H9 (cell line): ENCODE measurements around the gene TK1. TPM values are rescaled to one million over a fixed set of nuclear protein-coding genes. Genes with fewer than 3 reads are reported as not detected.

Experiments used
- DNase-seq: peaks from one replicate; pipeline ENCODE4 v3.0.0-alpha.2; 2017
- H2AFZ ChIP-seq: one replicate; pipeline ENCODE4 v1.6.1; 2013; ENCODE audit warnings: mild to moderate bottlenecking, low read length, control low read depth, moderate library complexity
- H2AK5ac ChIP-seq: 2 replicates; pipeline ENCODE4 v1.6.1; 2013; ENCODE audit warnings: low read length, control low read depth, mixed read lengths; ENCODE audit not compliant: insufficient read length
- H2BK120ac ChIP-seq: one replicate; pipeline ENCODE4 v1.6.1; 2013; ENCODE audit warnings: low read depth, mild to moderate bottlenecking, low read length, control low read depth, inconsistent platforms; ENCODE audit not compliant: poor library complexity, severe bottlenecking
- H2BK12ac ChIP-seq: 2 replicates; pipeline ENCODE4 v1.6.1; 2013; ENCODE audit warnings: low read length, control low read depth, mixed read lengths, low read depth; ENCODE audit not compliant: insufficient read length
- H2BK15ac ChIP-seq: 2 replicates; pipeline ENCODE4 v1.6.1; 2013; ENCODE audit warnings: low read depth, low read length, control low read depth
- H2BK20ac ChIP-seq: one replicate; pipeline ENCODE4 v1.6.1; 2013; ENCODE audit warnings: low read depth, mild to moderate bottlenecking, low read length, control low read depth, inconsistent platforms; ENCODE audit not compliant: poor library complexity, severe bottlenecking
- H2BK5ac ChIP-seq: 2 replicates; pipeline ENCODE4 v1.6.1; 2013; ENCODE audit warnings: low read length, control low read depth, mixed read lengths; ENCODE audit not compliant: insufficient read length
- H3K14ac ChIP-seq: 2 replicates; pipeline ENCODE4 v1.6.1; 2013; ENCODE audit warnings: low read length, control low read depth; ENCODE audit not compliant: insufficient read depth
- H3K18ac ChIP-seq: 2 replicates; pipeline ENCODE4 v1.6.1; 2013; ENCODE audit warnings: low read depth, mild to moderate bottlenecking, mixed read lengths, low read length, control low read depth; ENCODE audit not compliant: insufficient read length
- H3K23ac ChIP-seq: 2 replicates; pipeline ENCODE4 v1.6.1; 2013; ENCODE audit warnings: low read length, control low read depth, mixed read lengths, low read depth; ENCODE audit not compliant: insufficient read length
- H3K23me2 ChIP-seq: 2 replicates; pipeline ENCODE4 v1.6.1; 2013; ENCODE audit warnings: low read depth, mild to moderate bottlenecking, mixed read lengths, low read length, control low read depth; ENCODE audit not compliant: insufficient read length, poor library complexity, severe bottlenecking
- H3K27ac ChIP-seq: 2 replicates; pipeline ENCODE4 v1.5.1; 2013; ENCODE audit warnings: low read length, control low read depth, mixed read lengths, low read depth; ENCODE audit not compliant: insufficient read length
- H3K27me3 ChIP-seq: 2 replicates; pipeline ENCODE4 v1.6.1; 2013; ENCODE audit warnings: low read length, control low read depth, inconsistent platforms; ENCODE audit not compliant: insufficient read depth
- H3K4ac ChIP-seq: 2 replicates; pipeline ENCODE4 v1.6.1; 2013; ENCODE audit warnings: low read depth, mild to moderate bottlenecking, control low read depth, inconsistent platforms, low read length, moderate library complexity
- H3K4me1 ChIP-seq: 2 replicates; pipeline ENCODE4 v1.6.1; 2013; ENCODE audit warnings: low read length, control low read depth, inconsistent platforms; ENCODE audit not compliant: insufficient read depth
- H3K4me2 ChIP-seq: 2 replicates; pipeline ENCODE4 v1.6.1; 2013; ENCODE audit warnings: low read length, control low read depth, mixed read lengths; ENCODE audit not compliant: insufficient read length, insufficient read depth
- H3K56ac ChIP-seq: 2 replicates; pipeline ENCODE4 v1.6.1; 2013; ENCODE audit warnings: low read depth, mild to moderate bottlenecking, mixed read lengths, low read length, control low read depth; ENCODE audit not compliant: insufficient read length
- H3K79me1 ChIP-seq: 2 replicates; pipeline ENCODE4 v1.6.1; 2013; ENCODE audit warnings: low read depth, mild to moderate bottlenecking, moderate library complexity, low read length, control low read depth, inconsistent platforms; ENCODE audit not compliant: insufficient read depth, poor library complexity, severe bottlenecking
- H3K79me2 ChIP-seq: 2 replicates; pipeline ENCODE4 v1.6.1; 2013; ENCODE audit warnings: low read length, control low read depth, inconsistent platforms; ENCODE audit not compliant: insufficient read depth
- H3K9ac ChIP-seq: 2 replicates; pipeline ENCODE4 v1.6.1; 2013; ENCODE audit warnings: low read length, control low read depth, mixed read lengths; ENCODE audit not compliant: insufficient read length; ENCODE audit errors: extremely low read depth
- H3K9me3 ChIP-seq: one replicate; pipeline ENCODE4 v1.6.1; 2013; ENCODE audit warnings: low read depth, low read length, inconsistent platforms; ENCODE audit not compliant: control insufficient read depth
- H3T11ph ChIP-seq: one replicate; pipeline ENCODE4 v1.6.1; 2013; ENCODE audit warnings: mild to moderate bottlenecking, low read length, control low read depth, inconsistent platforms
- H4K20me1 ChIP-seq: one replicate; pipeline ENCODE4 v1.6.1; 2013; ENCODE audit not compliant: control insufficient read depth, insufficient read length, insufficient read depth
- H4K5ac ChIP-seq: 2 replicates; pipeline ENCODE4 v1.6.1; 2013; ENCODE audit warnings: low read depth, mild to moderate bottlenecking, mixed read lengths, low read length, control low read depth; ENCODE audit not compliant: insufficient read length
- H4K8ac ChIP-seq: replicated peaks from 2 replicates; pipeline ENCODE4 v1.6.1; 2013; ENCODE audit warnings: low read length, control low read depth, mixed read lengths, low read depth; ENCODE audit not compliant: insufficient read length
- H4K91ac ChIP-seq: 2 replicates; pipeline ENCODE4 v1.6.1; 2013; ENCODE audit warnings: low read depth, mild to moderate bottlenecking, moderate library complexity, mixed read lengths, low read length, control low read depth; ENCODE audit not compliant: insufficient read length
- H3K27ac Mint-ChIP-seq, 3 experiments: 2 replicates in 2 of 3; 3 replicates in 1 of 3; pipeline ENCODE4 v1.8.0; 2020 to 2021; ENCODE audit warnings: mixed read lengths in 3 of 3, mild to moderate bottlenecking in 1 of 3, moderate library complexity in 1 of 3
- H3K27me3 Mint-ChIP-seq: 2 replicates; pipeline ENCODE4 v1.8.0; 2021; ENCODE audit warnings: low read depth, mild to moderate bottlenecking, moderate library complexity, mixed read lengths
- H3K36me3 Mint-ChIP-seq, 3 experiments: 2 replicates in 2 of 3; 3 replicates in 1 of 3; pipeline ENCODE4 v1.8.0; 2020 to 2021; ENCODE audit warnings: low read depth in 3 of 3, mixed read lengths in 3 of 3; ENCODE audit not compliant: insufficient read depth in 1 of 3
- H3K4me1 Mint-ChIP-seq, 2 experiments: 2 replicates each; pipeline ENCODE4 v1.8.0; 2020; ENCODE audit warnings: mixed read lengths in 2 of 2
- H3K4me3 Mint-ChIP-seq, 2 experiments: 2 replicates in 1 of 2; 3 replicates in 1 of 2; pipeline ENCODE4 v1.8.0; 2020 to 2021; ENCODE audit warnings: mild to moderate bottlenecking in 2 of 2, mixed read lengths in 2 of 2, moderate library complexity in 1 of 2
- H3K9me3 Mint-ChIP-seq, 2 experiments: 2 replicates in 1 of 2; 3 replicates in 1 of 2; pipeline ENCODE4 v1.8.0; 2020; ENCODE audit warnings: mild to moderate bottlenecking in 2 of 2, mixed read lengths in 2 of 2, moderate library complexity in 1 of 2
- WGBS: extraction: QIAGEN DNeasy Blood & Tissue Kit; methylation state at CpG from one replicate; pipeline ENCODE4 v1.1.7; 2013; ENCODE audit warnings: missing lambda C conversion rate, low lambda C conversion rate, mixed read lengths; ENCODE audit not compliant: insufficient read length; ENCODE audit errors: extremely low coverage; 5-methylcytosine and 5-hydroxymethylcytosine counted together
- total RNA-seq: library from RNA; stranded (reverse); gene quantifications from 2 replicates; pipeline ENCODE4 v1.2.1, GENCODE V29; 2021
- TF ChIP-seq, protein P1 (sequence below): fragments of 200-600 bp; sonication (generic); conservative IDR thresholded peaks from 3 replicates; pipeline ENCODE4 v1.8.0; 2021; ENCODE audit warnings: antibody characterized with exemption, mild to moderate bottlenecking

Gene TK1
- total RNA-seq, 1 experiment from 2014 or later = 95.8 TPM

DNA sequence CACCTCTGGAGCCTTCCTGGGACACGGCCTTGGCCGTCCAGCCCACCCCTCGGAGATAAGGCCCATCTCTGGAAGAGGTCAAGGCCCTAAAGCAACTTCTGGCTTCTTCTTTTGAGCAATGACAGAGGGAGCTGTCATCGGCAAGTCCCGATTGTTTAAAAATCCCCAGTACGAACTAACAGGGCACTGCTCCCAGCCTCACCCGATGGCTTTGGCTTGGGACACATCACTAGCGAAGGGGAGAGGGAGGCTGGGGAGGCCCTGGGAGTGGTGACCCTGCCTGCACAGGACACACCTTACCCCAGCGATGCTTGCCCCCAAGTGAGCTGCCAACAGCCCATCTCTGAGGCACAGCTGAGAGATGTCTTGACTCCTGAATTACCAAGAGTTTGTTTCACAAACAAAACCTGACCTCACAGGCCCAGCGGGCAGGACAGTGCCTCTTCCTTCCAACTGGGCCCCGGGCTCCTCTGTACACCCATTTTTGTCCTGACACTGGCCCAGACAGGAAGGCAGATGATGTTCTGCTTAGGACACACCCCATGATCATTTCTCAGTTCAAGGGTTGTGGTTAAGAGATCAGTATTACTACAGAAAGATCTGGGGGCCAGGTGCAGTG lies 13.6 kb downstream of the TK1 start:
- H2BK120ac ChIP-seq = no peak overlapping the region
- no peak overlapping the region for H3K27ac ChIP-seq
- peak overlapping the region; percentile 62 to 80 (median 64); a peak in 4 of 7 replicates for H3K27ac Mint-ChIP-seq
- H2AFZ ChIP-seq = no peak overlapping the region
- H3K79me2 ChIP-seq = no peaks in the 10 kb centered on the region
- no peak overlapping the region for H3K9ac ChIP-seq
- H3K79me1 ChIP-seq = no peaks in the 10 kb centered on the region
- H2BK5ac ChIP-seq = no peak overlapping the region
- WGBS = no CpG with 5 or more reads among the region's 11 CpGs
- H3K4ac ChIP-seq = no peak overlapping the region
- H3K27me3 Mint-ChIP-seq = no peaks in the 10 kb centered on the region; the same call in 1 of the 2 replicates
- H3K9me3 ChIP-seq = no peaks in the 10 kb centered on the region
- H3K4me2 ChIP-seq = no peak overlapping the region
- H4K20me1 ChIP-seq = peaks cover 4% of the 10 kb centered on the region
- no peak overlapping the region for H3K23ac ChIP-seq
- H3K23me2 ChIP-seq = no peaks in the 10 kb centered on the region
- no peak overlapping the region for H3K56ac ChIP-seq
- H3T11ph ChIP-seq = no peak overlapping the region
- H2BK20ac ChIP-seq = no peak overlapping the region
- H2BK15ac ChIP-seq = no peak overlapping the region
- 0 out of 5 replicates have a peak overlapping the region, but pooled peaks of 1 of the 2 experiments have one; percentile 23 for H3K4me3 Mint-ChIP-seq
- no peak overlapping the region for H3K18ac ChIP-seq
- H3K14ac ChIP-seq = no peak overlapping the region
- TF ChIP-seq, protein P1, sequence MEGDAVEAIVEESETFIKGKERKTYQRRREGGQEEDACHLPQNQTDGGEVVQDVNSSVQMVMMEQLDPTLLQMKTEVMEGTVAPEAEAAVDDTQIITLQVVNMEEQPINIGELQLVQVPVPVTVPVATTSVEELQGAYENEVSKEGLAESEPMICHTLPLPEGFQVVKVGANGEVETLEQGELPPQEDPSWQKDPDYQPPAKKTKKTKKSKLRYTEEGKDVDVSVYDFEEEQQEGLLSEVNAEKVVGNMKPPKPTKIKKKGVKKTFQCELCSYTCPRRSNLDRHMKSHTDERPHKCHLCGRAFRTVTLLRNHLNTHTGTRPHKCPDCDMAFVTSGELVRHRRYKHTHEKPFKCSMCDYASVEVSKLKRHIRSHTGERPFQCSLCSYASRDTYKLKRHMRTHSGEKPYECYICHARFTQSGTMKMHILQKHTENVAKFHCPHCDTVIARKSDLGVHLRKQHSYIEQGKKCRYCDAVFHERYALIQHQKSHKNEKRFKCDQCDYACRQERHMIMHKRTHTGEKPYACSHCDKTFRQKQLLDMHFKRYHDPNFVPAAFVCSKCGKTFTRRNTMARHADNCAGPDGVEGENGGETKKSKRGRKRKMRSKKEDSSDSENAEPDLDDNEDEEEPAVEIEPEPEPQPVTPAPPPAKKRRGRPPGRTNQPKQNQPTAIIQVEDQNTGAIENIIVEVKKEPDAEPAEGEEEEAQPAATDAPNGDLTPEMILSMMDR = no peak
- H4K91ac ChIP-seq = no peak overlapping the region
- no peaks in the 10 kb centered on the region; the same call in 1 of the 2 replicates for H3K4me1 ChIP-seq
- H3K4me1 Mint-ChIP-seq = peaks cover 34 to 53% of the 10 kb centered on the region in 2 experiments
- no peak overlapping the region for H2AK5ac ChIP-seq
- no peak overlapping the region for H4K8ac ChIP-seq
- H3K9me3 Mint-ChIP-seq = no peaks in the 10 kb centered on the region
- no peak overlapping the region for H4K5ac ChIP-seq
- H3K36me3 Mint-ChIP-seq = peaks cover 19 to 53% (median 40%) of the 10 kb centered on the region in 3 experiments
- no peak for DNase-seq
- H2BK12ac ChIP-seq = no peak overlapping the region
- no peaks in the 10 kb centered on the region for H3K27me3 ChIP-seq
